Ammon's horn (tissue), 1 donor: ENCODE measurements around the gene PLEKHJ1.

ENCODE experiments used
- DNase-seq: peaks from one replicate; pipeline ENCODE4 v3.0.0-alpha.2; 2016; ENCODE audit warnings: low spot score

The PLEKHJ1 gene

DNA sequence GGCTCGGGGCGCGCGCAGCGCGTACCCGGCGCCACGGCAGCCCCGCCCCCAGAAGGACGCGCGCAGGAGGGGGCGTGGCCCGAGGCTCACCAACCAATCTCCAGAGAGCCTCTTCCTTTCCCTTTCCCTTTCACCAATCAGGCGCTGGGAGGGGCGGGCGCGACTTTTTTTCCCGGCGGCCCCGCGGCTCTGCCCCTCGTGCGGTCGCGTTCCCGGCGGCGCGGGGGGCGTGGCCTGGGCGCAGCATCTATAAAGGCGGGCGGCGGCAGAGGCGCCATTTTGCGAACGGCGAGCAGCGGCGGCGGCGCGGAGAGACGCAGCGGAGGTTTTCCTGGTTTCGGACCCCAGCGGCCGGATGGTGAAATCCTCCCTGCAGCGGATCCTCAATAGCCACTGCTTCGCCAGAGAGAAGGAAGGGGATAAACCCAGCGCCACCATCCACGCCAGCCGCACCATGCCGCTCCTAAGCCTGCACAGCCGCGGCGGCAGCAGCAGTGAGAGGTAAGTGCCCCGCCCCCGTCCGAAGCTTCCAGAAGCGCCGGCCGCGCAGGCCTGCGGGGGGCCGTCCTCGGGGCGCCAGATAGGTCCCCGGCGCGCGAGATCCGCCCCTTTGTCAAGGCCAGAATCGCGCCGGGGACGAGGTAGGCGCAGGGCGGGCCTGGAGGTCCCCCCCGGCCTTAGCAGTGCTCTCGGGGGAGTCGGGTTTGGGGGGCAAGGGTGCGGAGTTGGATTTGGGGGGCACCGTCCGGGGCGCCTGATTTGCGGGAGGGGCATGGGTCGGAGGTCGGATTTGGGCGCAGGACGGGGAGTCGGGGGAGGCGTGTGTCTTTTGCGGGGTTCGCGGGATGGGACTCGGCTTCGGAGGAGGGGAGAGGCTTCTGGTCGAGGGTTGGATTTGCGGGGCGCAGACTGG lies 33.4 kb upstream of the PLEKHJ1 start:
- peak; percentile 96 for DNase-seq

DNA sequence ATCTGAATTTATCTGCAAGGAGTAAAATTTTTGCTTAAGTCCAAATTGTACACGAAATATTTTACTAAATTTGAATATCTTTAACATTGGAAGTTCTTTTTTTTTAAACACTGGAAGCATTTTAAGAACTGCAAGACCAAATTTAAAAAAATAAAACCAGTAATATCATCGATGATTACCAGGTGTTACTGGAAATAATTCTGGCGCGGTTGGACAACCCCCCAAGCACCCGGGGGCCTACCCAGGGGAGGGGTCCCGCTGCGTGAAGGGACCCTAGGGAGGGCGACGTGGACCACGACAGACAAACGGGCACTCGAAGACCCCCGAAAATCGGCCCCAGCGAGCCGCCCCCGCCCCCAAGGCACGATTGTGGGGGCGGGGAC lies 32.7 kb upstream of the PLEKHJ1 start:
- DNase-seq = no peak

DNA sequence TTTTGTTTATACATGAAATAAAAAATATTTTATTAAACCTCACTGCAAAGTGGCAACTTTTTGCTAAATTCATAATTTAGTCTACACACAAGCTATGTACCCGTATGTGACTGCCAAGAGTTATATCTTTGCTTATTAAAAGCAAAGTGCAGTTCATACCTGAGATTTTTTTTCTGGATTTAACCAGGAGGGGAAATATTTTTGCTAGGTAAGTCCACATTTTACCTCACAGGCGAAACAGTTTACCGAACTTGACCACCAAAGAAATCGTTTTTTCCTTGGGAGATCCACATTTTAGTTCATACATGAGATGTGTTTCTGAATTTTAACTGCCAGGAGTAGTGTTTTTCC lies 32.3 kb upstream of the PLEKHJ1 start:
- no peak for DNase-seq

DNA sequence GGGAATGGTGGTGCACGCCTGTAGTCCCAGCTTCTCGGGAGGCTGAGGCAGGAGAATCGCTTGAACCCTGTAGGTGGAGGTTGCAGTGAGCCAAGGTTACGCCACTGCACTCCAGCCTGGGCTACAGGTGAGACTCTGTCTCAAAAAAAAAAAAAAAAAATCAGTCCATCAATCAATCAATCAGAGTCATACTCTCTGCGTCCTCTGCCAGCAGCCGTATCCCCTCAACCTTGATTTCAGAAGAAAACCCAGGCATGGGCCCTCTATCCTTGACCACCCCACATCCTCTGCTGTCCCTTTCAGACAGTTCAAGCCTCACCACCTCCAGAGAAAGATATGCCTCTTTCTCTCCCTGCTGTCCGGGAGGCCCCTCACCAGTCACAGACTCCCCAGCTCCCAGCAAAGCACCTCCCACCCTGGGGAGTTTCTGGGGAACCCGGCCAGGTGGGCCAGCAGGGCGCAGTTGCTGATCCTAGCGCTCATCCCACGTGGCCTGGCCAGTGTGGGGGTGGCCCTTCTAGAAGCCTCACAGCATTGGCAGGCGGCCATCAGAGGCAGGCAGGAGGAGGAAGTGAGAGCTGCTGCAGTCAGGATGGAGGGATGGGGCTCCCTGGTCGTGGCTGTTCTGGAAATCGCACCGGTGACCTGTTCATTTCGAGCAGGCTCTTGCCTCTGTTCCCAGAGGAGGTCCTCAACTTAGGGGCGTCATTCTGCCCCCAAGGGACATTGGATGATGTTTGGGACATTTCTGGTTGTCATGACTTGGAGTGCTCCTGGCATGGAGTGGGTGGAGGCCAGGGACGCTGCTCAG lies 30.3 kb upstream of the PLEKHJ1 start:
- DNase-seq = peak; percentile 85

DNA sequence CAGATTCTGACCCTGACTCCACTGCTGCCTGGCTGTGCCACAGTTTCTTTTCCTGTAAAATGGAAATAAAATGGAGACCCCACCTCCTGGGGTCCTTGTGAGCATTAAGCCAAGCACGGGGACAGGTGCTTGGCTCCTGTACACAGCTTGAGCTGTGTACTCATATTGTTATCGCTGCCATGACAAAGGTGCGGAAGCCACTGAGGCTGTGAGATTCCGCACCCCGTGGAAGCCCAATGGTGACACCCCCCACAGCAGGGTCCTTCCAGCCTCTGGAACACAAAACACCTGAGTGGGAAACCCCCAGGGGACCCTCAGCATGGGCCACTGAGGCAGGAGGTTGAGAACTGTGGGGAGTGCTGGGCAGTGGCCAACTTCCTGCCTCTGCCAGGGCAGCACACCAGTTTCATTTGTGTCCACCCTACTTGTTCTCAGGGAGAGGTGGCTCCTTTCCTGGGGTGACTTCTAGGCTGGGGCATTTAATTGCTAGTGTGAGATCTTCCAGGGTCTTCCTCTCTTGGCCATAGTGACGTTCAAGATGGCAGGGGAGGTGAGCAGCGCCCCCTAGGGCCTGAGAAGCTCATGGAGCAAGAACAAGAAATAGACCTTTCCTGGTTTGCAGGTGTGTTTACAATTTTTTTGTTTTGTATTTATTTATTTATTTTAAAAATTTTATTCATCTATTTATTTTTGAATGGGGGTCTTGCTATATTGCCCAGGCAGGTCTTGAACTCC lies 25.5 kb upstream of the PLEKHJ1 start:
- DNase-seq = no peak

DNA sequence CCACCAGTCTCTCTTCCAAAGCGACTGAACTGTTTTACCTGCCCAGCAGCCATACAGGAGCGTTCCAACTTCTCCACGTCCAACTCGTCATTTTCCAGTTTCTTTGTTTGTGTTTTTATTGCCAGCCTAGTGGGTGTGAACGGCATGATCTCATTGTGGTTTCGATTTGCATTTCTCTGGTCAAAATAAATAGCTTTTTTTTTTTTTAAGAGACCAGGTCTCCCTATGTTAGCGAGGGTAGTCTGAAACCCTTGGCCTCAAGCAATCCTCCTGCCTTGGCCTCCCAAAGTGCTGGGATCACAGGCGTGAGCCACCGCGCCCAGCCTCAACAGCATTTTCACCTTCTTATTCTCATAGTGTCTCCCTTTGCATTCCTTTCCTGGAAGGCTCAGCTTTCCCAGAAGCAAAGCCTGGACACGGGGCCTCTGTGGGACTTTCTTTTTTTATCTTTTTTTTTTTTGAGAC lies 24.2 kb upstream of the PLEKHJ1 start:
- no peak for DNase-seq

DNA sequence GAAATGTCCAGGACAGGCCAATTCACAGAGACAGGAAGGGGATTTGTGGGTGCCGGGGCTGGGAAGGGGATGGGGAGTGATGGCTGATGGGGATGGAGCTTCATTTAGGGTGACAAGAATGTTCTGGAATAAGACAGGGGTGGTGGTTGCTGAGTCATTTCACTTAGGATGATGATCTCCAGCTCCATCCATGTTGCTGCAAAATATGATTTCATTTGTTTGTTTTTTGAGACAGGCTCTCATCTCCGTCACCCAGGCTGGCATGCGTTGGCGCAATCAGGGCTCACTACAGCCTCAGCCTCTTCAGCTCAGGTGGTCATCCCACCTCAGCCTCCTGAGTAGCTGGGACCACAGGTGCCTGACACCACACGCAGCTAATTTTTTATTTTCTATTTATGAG lies 23.2 kb upstream of the PLEKHJ1 start:
- DNase-seq = no peak

DNA sequence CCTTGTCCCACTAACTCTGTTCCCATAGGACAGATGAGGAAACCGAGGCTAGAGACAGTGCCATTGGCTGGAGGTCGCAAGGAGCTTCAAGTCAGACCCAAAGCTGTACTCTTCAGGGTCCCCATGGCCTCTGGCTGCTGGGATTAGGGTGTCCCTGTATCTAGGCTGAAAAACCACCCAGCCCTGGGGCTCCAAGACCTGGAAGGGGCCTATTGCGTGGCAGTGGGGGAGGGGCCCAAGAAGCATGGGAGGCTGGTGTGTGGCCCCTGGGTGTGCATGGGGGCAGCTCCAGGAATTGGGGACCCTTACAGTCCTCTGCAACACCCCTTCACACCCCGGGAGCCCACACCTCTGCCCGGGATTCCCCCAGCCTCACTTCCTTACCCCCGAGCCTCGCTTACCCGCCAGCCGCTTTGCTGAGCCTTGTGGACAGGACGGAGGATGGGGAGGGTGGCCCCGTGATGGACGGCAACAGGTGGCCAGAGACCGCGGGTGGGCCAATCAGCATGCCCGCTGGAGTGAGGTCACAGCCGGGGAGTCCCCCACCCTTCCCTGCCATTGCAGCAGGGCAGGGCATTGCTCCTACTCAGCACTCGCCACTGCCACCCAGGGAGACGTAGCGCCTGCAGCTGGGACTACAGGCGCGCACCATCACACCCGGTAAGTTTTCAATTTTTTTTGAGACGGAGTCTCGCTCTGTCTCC lies 20.0 kb upstream of the PLEKHJ1 start, which contains the start of gene JSRP1:
Gene JSRP1 (minus strand): TSS at position 436 of the 704 bp plus-strand sequence. CDS start 1,103 bp downstream, outside the sequence.
- no peak for DNase-seq

DNA sequence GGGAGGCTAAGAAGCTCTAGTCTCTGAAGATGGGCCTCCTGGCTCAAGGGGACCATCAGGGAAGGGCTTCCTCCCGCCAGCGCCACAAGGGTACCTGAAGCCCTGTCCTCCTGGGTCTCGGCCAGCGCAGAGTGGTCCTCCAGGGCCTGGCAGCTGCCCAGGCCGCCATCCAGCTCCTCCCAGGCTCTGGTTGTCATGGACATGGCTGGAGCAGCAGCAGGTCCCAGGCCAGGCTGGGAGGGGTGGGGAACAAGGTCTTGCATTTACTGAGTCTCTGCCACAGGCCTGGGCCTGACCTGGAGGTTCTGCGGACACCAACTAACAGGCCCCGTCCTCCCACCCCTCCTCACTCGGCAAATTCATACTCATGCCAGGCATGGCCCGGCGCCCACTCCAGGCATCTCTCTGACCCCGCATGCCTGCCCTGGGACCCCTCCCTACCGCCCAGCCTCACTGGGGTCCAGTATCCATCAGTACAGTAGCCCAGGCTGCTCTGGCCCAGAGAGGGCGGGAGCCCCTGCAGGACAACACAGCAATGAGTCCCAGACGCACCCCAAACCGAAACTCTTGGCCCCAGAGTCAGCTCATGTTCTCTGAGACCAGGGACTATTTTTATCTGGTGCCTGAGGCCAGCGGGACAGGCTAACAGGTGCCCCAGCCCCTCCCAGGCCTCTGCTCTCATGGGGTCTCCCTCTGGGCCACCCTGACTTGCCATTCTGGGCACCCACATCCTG lies 19.1 kb upstream of the PLEKHJ1 start:
- no peak for DNase-seq

DNA sequence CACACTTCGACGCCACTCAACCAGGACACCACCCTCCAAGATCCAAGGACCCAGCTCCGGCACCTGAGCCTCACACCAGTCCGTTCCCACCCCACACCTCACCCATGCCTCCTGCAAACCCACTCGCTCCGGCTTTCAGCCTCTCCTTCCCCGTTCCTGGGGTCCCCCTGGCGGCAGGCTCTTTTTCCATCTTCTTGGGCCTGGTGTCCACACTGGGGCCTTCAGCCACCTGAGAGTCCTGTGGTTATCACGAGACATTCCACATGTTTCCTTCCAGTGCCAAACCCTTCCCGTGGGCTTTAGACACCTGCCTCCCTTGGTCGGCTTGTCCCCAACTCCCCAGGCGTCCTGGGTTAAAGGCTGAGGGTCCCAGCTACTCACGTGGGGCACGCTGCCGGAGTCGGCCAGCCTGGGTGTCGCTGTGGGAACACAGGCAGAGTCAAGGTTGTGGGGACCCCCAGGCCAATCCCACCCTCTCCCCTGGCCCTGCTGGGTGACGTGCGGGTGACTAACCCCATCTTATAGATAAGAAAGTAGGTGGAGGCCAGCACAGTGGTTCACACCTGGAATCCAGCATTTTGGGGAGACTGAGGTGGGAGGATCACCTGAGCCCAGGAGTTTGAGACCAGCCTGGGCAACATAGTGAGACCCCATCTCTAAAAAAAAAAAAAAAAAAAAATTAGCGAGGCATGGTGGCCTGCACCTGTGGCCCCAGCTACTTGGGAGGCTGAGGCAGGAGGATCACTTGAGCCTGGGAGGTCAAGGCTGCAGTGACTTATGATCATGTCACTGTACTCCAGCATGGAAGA lies 18.1 kb upstream of the PLEKHJ1 start:
- DNase-seq = no peak

DNA sequence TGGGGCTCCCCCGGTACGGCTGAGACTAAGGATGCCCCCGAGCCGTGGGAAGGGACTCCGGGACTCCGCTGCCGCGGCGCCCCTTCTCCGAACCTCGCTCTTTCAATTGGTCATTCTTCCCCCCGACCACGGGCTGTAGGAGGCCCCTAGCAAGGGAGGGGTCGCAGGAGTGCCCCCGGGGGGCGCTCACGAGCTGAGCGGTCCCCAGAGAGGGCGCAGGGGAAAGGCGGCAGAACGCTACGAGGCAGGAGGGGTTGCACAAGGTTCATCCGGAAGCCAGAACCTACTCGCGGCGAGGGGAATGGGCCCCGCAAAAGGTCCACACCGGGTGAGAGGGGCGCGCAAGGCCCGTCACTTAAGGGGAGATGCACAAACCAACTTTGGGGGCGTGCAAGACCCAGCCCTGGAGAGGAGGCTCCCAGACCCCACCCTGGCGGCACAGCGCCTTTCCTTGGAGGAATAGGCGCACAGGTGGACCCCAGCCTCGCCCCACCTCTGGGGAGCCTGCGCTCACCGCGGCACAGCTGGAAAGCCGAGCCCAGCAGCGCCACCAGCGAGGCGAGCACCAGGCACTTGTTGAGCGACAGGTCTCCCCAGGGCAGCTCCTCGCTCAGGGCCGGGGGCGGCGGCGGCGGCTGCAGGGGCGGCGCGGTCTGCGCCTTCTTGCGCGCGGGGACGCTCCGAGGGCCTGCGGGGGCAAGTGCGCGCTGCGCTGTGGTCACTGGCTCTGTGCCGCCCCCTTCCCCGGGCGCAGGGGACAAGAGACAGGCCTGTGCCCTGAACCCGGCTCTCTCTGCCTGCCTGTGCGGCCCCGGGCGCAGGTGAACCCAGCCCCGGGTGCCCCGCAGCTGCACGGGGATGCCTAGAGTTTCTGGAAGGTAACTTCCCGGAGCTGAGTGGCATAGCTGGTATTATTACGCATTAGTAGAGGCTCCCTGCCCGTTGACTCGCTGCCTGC lies 17.3 kb upstream of the PLEKHJ1 start:
- DNase-seq = no peak

DNA sequence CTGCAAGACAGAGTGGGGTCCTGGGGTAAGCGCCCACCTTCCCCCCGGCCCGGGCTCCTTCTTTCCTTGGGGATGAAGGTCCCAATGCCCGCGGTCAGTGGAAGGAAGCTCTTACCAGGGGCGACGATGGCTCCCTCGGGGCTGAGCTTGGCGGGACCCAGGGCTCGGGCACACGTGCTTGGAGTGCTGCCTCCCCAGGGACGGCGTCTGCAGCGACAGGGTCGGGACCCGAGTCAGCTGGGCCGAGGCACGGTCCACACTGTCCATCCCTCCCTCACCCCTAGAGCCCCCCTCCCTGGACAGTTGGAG lies 16.6 kb upstream of the PLEKHJ1 start:
- no peak for DNase-seq

DNA sequence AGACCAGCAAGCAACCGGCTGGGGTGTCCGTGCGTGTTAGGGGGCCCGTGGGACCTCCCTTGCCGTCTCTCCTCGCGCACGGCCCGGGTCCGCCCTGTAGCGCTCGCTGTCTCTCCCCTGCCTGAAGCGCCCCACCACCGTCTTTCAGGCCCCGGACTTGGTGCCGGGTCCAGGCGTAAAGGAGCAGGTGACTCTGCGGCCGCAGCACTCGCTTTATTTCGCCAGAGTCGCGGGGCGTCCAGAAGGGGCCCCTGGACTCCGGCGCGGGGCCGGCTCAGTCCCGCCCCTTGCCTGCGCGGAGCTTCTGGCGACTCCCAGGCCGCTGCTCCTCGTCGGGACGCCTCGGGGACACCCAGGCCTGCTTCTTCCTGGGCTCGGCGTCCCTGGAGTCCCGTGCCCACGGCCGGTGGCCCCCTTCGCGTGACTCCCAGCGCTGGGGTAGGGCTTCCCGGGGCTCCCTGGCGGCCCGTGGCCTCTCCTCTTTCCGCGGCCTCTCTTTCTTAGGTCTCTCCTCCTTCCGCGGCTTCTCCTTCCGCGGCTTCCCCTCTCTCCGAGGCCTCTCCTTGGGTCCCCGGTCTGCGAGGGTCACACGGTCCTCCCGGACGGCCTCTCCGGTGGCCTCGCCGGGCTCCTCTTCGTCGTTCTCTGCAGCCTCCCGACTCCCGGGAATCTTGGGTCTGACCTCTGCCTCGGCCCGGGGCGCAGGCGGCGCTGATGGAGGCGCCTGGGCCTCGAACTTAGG lies 16.1 kb upstream of the PLEKHJ1 start:
- DNase-seq = no peak

DNA sequence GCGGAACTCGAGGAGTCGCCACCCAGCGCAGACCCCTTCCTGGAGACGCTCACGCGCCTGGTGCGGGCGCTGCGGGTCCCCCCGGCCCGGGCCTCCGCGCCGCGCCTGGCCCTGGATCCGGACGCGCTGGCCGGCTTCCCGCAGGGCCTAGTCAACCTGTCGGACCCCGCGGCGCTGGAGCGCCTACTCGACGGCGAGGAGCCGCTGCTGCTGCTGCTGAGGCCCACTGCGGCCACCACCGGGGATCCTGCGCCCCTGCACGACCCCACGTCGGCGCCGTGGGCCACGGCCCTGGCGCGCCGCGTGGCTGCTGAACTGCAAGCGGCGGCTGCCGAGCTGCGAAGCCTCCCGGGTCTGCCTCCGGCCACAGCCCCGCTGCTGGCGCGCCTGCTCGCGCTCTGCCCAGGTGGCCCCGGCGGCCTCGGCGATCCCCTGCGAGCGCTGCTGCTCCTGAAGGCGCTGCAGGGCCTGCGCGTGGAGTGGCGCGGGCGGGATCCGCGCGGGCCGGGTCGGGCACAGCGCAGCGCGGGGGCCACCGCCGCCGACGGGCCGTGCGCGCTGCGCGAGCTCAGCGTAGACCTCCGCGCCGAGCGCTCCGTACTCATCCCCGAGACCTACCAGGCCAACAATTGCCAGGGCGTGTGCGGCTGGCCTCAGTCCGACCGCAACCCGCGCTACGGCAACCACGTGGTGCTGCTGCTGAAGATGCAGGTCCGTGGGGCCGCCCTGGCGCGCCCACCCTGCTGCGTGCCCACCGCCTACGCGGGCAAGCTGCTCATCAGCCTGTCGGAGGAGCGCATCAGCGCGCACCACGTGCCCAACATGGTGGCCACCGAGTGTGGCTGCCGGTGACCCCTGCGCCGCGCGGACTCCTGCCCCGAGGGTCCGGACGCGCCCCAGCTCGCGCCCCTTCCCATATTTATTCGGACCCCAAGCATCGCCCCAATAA lies 15.3 kb upstream of the PLEKHJ1 start:
- no peak for DNase-seq

DNA sequence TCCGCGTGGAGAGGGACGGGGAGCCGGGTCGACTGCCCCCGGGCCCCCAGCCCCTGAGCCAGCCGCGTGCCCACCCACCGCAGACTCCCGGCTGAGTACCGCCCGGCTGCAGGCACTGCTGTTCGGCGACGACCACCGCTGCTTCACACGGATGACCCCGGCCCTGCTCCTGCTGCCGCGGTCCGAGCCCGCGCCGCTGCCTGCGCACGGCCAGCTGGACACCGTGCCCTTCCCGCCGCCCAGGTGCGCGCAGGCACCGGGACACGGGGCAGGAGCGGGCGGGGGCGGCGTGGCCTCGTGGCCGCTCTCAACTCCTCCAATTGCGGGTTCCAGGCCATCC lies 14.6 kb upstream of the PLEKHJ1 start:
- DNase-seq = no peak

DNA sequence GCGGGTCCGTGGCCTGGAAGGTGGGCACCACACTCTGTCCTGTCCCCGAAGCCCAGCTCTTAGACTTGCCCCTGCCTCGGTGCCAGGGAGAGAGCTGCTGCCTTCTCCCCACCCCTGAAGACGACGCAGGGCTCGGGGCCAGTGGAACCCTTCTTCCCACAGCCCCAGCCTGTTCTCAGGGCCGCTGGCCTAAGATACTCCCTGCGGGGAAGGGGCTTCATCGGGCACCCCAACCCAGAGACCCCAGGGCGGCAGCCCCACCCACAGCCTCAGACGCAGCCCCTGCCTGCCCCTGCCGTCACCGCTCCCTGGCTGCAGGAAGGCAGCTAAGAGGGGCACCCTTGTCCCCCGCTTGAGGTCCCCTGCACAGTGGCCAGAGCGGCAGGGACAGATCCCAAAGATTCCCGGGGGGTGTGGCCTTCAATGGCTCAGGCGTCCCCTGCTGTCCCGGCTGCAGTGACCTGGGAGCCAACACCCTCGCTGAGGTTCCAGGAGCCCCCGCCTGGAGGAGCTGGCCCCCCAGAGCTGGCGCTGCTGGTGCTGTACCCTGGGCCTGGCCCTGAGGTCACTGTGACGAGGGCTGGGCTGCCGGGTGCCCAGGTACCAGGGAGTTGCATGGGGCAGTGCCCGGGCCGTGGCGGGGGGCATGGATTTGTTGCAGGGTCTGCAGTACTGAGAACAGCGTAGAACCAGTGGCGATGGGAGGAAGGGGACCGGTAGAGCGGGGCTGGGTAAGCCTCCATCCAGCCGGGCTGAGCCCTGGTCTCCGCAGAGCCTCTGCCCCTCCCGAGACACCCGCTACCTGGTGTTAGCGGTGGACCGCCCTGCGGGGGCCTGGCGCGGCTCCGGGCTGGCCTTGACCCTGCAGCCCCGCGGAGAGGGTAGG lies 14.0 kb upstream of the PLEKHJ1 start:
- DNase-seq = no peak
